NCI-H748 (cell line): ENCODE results near the gene CAPZA3.
"Not testable (repeated sequence)": the region's sequence is repeated elsewhere in the genome, so short reads cannot be mapped to it uniquely, and the experiment has no call there.

Experiments
- DNase-seq: peaks from one replicate; lab custom pipeline; 2025; ENCODE audit not compliant: unreplicated experiment; lab: John Stamatoyannopoulos, UW

Gene CAPZA3

DNA sequence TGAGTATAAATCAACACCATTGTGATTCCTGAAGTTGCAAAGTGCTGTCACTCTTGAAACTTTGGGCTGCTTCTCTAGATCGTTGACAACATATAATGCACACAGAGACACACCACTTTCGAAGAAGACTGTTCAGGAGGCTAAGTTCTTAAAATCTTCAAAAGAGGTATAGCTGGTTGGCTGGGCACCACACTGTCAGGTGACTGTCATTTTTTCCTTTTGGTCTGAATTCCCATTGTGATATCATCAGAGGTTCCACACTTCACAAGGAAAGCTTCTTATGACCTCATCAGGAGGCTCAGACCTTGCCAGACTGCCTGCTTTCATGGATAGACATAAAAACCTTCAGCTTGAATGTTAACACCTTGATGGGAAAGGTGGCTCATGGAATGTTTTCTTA is at the start of gene CAPZA3, which contains the start of gene PLCZ1:
TSS of gene CAPZA3 (plus strand) at position 301 of the 400 bp plus-strand sequence. CDS start 150 bp downstream, outside the sequence.
TSS of gene PLCZ1 (minus strand) at position 194 of the 400 bp plus-strand sequence. CDS start 641 bp downstream, outside the sequence.
- no peak for DNase-seq

DNA sequence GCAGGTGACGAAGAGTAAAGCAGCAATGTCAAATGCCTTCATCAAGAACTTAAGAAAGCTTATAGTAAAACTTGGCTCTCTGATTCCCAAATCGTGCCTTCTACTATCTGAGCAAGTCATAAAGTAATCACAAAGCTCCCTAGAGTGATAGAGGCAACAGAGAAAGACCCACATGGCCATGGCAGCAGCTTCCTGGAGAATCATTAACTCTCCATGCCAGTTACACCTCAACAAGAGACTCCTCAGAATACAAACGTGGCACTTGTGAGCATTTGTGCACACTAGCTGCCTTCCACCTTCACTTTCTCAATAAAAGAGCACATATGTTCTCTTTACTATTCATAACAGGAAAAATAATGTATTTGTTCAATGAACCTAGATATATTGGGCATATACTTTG is 48.1 kb upstream of the CAPZA3 start:
- no peak for DNase-seq

DNA sequence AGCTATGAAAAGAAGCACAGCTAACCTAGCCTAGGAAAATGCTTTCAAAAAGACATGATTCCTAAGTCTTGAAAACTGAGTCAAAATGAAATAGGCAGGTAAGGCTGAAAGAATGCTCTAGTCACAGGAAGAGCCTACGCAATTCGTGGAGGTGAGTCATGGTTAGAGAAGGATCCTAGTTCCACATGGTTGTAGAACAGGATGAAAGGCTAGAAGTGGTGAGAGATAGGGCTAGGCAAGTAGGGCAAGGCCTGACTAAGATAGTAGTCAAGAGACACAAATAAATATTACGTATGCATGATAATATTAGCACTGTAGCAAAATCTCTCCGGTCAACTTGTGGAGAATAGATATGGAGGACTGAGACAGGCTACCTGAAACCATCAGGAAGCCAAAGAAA is 47.3 kb upstream of the CAPZA3 start:
- no peak for DNase-seq

DNA sequence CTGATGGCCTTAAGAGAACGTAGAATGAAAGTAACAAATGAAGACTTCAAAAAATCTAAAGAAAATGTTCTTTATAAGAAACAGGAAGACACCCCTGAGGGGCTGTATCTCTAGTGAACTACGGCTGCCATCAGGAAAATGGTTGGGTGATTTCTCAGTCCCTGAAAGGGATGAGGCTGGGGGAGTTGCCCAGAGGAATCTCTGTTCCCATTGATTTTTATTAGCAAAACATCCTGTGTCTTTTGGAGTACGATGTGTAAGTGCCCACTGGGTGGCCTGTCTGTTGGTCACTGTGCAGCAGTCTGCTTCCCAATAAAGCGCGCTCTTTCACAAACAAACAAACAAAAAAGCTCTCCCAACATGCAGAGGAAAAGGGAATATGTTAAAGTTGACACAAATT is 43.9 kb upstream of the CAPZA3 start:
- not testable (repeated sequence) for DNase-seq

DNA sequence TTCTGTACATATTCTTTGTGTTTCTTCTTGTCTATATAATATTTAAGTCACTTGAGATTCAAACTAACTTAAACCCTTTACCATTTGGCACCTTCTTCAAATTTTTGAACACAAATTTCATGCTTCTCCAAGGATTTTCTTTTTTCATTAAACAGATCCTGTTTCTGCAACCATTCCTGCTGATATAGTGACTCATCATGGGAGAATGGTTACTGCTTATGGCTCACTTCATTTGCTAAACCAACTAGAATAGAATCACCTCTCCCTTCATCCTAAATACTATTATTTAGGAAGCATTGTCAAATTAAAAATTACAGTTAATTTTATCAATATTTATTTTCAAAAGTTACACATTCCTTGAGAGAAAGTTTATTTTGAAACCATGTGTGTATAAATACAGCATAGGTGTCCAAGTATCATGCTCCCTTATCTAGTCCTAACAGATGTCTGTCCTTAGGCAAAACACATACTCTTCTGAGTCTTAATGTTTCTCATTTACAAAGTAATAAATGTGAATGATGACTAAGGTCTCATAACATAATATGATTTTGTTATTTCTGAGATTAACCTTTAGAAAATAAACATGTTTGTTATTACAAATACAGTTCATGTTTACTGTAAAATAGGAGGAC is 40.8 kb upstream of the CAPZA3 start:
- DNase-seq: no peak

- no peak for DNase-seq
Observed at GRCh38 chr12:18700271-18700670, 37.6 kb upstream of the CAPZA3 start.

GRCh38 chr12:18703321-18703720 is 34.6 kb upstream of the CAPZA3 start:
- DNase-seq: no peak

- no peak for DNase-seq
Observed at GRCh38 chr12:18703911-18704310, 34.0 kb upstream of the CAPZA3 start.

GRCh38 chr12:18706798-18707197 is 31.1 kb upstream of the CAPZA3 start:
- DNase-seq: no peak

DNA sequence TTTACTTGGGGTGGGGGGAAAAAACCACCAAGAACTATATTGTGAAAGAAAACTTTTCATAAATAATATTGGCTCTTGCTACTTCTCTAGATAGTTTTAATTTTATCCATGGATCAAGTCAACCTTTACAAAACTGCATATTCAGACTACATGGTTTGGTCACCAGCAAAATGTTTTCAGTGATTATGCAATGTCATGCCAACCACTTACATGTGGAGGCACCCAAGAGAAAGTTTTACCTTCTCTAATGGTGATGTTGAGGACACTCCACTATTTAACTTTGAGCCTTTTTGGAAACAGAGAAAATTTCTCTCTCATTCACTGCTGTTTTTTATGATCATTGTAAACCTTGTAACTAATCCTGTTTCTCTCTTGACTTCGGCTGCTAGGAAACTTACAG is 21.7 kb upstream of the CAPZA3 start:
- DNase-seq: no peak

DNA sequence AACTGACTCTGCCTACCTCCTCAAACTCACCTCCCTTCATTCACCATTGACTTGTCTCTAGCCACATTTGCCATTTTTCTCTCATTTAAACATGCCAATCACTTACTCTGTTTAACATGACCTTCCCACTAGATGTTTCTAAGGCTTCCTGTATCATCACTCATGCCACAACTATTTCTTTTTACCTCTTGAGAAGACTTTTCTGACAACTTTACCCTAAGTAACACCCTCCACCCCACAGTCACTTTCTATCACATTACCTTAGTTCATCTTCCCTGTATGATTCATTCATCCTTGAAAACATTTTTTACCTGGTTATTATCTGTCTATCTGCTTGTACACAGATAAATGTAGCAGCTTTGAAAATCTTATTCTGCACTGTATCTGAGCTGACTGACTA is 19.5 kb upstream of the CAPZA3 start:
- no peak for DNase-seq

- no peak for DNase-seq
Observed at GRCh38 chr12:18719922-18720510, 17.9 kb upstream of the CAPZA3 start.

DNA sequence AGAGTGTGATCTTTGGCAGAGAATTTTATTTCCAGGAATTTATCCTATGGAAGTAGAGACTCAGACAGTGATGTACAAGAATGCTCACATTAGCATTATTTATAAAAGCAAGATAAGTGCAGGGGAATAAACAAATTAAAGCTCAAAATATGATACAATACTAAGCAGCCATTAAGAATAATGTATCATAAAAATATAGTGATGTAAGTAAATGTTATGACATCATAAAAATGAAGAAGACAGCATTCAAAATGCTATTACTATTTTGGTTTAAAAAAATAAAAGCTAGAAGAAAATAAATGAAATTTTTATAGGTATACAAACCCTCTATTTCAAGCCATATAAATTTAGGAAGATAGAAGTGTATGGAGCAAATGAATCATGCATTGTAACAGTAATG is 17.2 kb upstream of the CAPZA3 start:
- no peak for DNase-seq

DNA sequence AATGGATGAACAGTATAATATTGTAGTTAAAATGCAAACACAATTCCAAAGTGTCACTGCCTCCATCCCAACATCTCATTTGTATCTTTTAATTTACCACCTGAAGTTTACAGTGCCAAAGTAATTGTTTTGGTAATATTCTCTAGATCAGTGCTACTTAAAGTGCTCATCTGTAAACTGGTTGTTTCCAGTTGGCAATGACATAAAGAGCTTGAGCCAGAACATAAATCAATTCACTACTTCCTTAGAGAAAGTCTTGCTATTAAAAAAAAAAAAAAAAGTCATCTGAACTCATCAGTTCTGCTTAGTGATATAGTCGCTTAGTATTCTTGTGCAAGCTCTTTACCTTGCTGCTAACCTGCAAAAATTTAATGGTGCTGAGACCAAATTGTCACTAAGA is 16.5 kb upstream of the CAPZA3 start:
- no peak for DNase-seq

GRCh38 chr12:18723752-18724151 is 14.2 kb upstream of the CAPZA3 start:
- DNase-seq: no peak

GRCh38 chr12:18731156-18731555 is 6.8 kb upstream of the CAPZA3 start:
- DNase-seq: no peak

GRCh38 chr12:18747895-18748294 is 10.0 kb downstream of the CAPZA3 start:
- no peak for DNase-seq

- no peak for DNase-seq
Observed at GRCh38 chr12:18749386-18749957, 11.6 kb downstream of the CAPZA3 start.

DNA sequence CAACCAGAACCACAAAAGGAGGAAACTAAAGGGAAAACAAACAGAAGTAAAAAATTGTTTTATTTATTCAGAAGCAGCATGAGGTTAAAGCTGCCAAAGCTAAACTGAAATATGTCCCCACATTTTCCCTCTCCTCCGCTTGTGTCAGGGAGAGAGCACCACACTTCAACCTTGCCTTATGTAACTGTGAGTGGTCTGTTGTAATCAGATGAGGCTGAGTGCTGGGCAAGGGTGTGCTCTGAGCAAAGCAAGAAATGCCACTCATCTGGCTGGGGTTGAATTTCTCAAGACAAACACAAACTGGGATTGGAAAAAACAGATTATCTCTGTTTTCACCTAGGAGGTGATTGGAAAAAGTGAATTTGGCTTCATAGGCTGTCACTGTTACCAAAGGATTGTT is 12.2 kb downstream of the CAPZA3 start:
- DNase-seq: no peak

DNA sequence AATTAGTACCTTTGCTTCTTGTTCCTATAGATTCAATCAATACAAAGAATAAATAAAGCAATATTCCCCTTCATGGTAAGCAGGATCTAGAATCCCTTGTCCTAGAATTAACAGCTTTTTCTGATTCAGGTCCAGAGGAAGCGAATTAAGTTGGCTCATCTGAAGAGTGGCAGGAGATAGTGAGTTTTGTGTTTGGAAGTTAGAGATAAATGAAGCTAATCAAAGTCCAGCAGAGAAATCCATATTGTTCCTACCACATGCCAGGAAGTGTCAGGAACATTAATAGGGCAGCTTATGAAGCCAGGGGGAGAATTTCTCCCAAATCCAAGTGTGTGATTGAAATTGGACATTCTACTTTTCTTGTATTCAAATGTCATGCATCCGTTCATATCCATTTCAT is 13.9 kb downstream of the CAPZA3 start:
- DNase-seq: no peak

DNA sequence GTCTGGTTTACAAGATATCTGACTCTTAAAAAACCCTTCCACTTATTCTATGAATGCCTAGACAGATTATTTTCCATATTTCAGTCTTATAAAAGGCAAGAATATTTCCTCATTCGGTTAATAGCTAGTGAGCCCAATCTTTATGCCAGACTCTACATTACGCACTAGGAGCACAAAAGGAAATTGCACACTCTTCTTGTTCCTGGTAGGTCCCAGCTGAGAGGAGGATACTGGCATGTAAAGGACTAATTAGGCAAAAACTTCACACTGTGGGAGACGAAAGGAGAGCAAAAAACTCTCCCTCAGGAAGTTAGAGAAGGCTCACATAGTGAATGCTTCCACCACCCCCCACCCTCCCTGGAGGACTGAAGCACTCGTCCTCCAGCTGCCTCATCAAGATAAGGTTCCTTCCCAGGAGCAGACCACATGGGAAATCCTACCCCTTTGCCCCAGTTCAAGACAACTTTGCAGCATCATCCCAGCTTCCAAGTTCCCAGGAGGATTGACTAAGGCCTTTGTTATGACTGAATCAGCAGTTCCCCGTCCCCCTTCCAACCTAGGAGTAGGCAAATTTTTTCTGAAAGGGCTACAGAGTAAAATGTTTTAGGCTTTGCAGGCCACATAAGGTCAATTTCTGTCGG is 14.5 kb downstream of the CAPZA3 start:
- DNase-seq: no peak

DNA sequence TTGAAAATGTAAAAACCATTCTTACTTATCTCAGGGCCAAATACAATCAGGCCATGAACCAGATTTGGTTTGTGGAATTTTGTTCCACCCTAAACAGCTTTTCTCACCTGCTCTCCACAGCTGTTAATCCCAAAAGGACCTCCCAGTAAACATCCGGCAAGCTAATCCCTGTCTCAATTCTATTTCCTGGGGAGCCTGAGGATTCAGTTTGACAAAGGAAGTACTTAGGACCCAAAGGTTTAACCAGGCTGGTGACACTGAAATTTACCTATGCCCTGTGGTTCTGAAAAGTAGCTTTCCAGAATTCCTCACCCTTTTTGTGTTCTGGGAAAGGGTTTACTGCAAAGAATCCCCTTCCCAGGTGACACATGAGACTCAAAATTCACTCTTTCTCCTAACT is 15.0 kb downstream of the CAPZA3 start:
- no peak for DNase-seq
